Measurements from ENCODE around the gene AKIRIN2. TPM values are rescaled to one million over a fixed set of nuclear protein-coding genes. Genes with fewer than 3 reads are reported as not detected.
"Not testable (repeated sequence)": the region's sequence is repeated elsewhere in the genome, so short reads cannot be mapped to it uniquely, and the experiment has no call there.

Gene AKIRIN2
- total and polyA plus RNA-seq, 8 donors, result 7.3 to 20.1 (median 10.2) TPM

DNA sequence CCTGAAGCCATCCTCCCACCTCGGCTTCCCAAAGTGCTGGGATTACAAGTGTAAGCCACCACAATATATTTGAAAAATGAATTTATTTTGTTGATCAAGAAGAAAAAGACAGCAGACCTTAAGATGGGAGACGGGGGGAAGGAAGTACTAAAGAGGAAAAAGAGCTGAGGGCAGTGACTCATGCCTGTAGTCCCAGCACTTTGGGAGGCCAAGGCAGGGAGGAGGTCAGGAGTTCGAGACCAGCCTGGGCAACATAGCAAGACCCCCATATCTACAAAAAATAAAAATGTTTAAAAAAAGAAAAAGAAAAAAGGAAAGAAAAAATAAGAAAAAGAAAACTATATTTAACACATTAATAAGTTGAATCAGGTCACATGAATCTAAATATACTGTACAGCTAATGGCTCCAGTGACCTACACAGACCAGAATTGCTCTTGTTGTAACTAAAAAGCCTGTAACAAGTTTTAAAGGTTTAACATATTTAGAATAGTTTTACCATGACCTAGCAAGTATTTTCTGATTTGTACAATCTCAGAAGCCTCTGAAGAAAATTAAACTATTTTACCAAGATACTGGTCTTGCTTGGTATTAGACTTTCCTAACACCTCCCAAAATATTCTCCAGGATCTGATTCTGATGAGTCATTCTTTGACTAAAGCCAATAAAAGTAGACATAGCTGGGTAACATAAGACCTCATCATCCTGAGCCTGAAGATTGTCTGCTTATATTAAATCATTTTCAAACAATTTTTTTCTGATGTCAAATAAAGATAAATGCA lies 4.3 kb upstream of the AKIRIN2 start:
- Histone ChIP-seq H3K4me3 (no peak overlapping the region), H3K4me1 (no peaks in the 10 kb centered on the region), H3K36me3 (no peaks in the 10 kb centered on the region), H3K27me3 (no peaks in the 10 kb centered on the region), H3K9me3 (no peaks in the 10 kb centered on the region), H3K27ac (no peak overlapping the region)
- TF ChIP-seq CTCF (IDR thresholded peaks at IDR 0.05), result no peak
- ATAC-seq (no peak), FAIRE-seq (no peak), DNase-seq (no peak)
- 75 to 92% methylated on average over 3 of the region's 3 CpGs for WGBS, 2 donors
- intact Hi-C loops (cut with DNase I), result no loop called here

GRCh38 chr6:87705070-87705691 lies 3.1 kb upstream of the AKIRIN2 start:
- Histone ChIP-seq H3K27ac (no peak overlapping the region), H3K4me3 (no peak overlapping the region), H3K4me1 (no peaks in the 10 kb centered on the region), H3K27me3 (no peaks in the 10 kb centered on the region), H3K36me3 (no peaks in the 10 kb centered on the region), H3K9me3 (no peaks in the 10 kb centered on the region)
- FAIRE-seq (no peak), DNase-seq (no peak), ATAC-seq (no peak)
- no peak for TF ChIP-seq CTCF (IDR thresholded peaks at IDR 0.05)
- WGBS, 2 donors, result 71 to 83% methylated on average over 4 of the region's 4 CpGs
- intact Hi-C loops (cut with DNase I), result no loop called here

DNA sequence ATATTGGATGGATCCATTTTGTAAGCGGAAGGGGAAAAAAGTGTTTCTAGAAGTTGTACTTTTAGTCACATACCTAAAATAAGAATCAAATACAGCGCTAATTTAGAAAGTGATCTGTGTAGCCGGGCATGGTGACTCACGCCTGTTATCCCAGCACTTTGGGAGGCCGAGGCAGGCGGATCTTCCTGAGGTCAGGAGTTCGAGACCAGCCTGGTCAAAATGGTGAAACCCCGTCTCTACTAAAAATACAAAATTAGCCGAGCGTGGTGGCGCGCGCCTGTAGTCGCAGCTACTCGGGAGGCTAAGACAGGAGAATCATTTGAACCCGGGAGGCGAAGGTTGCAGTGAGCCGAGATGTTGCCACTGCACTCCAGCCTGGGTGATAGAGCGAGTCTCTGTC lies 1.0 kb upstream of the AKIRIN2 start:
- H3K4me3 ChIP-seq, result peak overlapping the region in 3 of 4 donors; percentile 74 to 99 (median 90)
- H3K36me3 ChIP-seq; DNase-seq; intact Hi-C loops (cut with DNase I); H3K4me1 ChIP-seq; ATAC-seq; H3K27me3 ChIP-seq; H3K9me3 ChIP-seq; FAIRE-seq: not testable (repeated sequence)
- H3K27ac ChIP-seq, result peak overlapping the region in 3 of 4 donors; percentile 51 to 98 (median 98)
- WGBS, 2 donors, result 80 to 83% methylated on average over 19 of the region's 19 CpGs

- Histone ChIP-seq H3K4me3 (peak overlapping the region; percentile 18 to 99 (median 82)), H3K36me3 (no peaks in the 10 kb centered on the region), H3K9me3 (no peaks in the 10 kb centered on the region), H3K27me3 (no peaks in the 10 kb centered on the region), H3K4me1 (peaks cover 12 to 14% (median 13%) of the 10 kb centered on the region in 3 donors), H3K27ac (peak overlapping the region in 3 of 4 donors; percentile 51 to 98 (median 98))
- DNase-seq (no peak), ATAC-seq (peak in 2 of 4 donors; percentile 1), FAIRE-seq (no peak)
- intact Hi-C loops (cut with DNase I), result no loop called here
- WGBS, 2 donors, result 1% methylated on average over 7 of the region's 7 CpGs
- TF ChIP-seq CTCF (IDR thresholded peaks at IDR 0.05), result no peak
Observed at GRCh38 chr6:87702589-87702945, 534 bp upstream of the AKIRIN2 start.

GRCh38 chr6:87701344-87701675 lies 723 bp downstream of the AKIRIN2 start:
- DNase-seq (peak in 3 of 6 donors; percentile 8 to 85 (median 45)), ATAC-seq (peak in 2 of 4 donors; percentile 6 to 7), FAIRE-seq (no peak)
- Histone ChIP-seq H3K9me3 (no peaks in the 10 kb centered on the region), H3K4me1 (peaks cover 13 to 21% (median 18%) of the 10 kb centered on the region in 3 donors), H3K27me3 (no peaks in the 10 kb centered on the region), H3K4me3 (peak overlapping the region; percentile 74 to 99 (median 88)), H3K36me3 (no peaks in the 10 kb centered on the region), H3K27ac (peak overlapping the region; percentile 95 to 98 (median 96))
- intact Hi-C loops (cut with DNase I), result no loop called here
- no peak for TF ChIP-seq CTCF (IDR thresholded peaks at IDR 0.05)
- 0 to 1% methylated on average over 33 to 36 of the region's 36 CpGs for WGBS, 2 donors

All from pancreas (tissue), 10 donors.